A549 (cell line): Measurements from ENCODE around the gene EFCAB14. TPM values are rescaled to one million over a fixed set of nuclear protein-coding genes. Genes with fewer than 3 reads are reported as not detected.

ENCODE experiments used
- ATAC-seq, 2 experiments: fragments of 200-7000 bp in 1 of 2; fragments of >200 bp in 1 of 2; cut with Nextera tagmentation in 1 of 2; cut with Tn5 transposase in 1 of 2; 3 replicates each; pipeline versions ENCODE4 v1.8.0 to v1.9.1; 2018 to 2020; ENCODE audit warnings: mild to moderate bottlenecking in 1 of 2, moderate library complexity in 1 of 2
- CTCF ChIA-PET: fragments of 300-600 bp; sonication (Branson Sonifier 250); formaldehyde crosslinking; extraction: SDS; loops from one replicate; lab custom pipeline; 2021; ENCODE audit warnings: antibody characterized with exemption, inconsistent platforms; lab: Yijun Ruan, JAX
- POLR2A ChIA-PET: fragments of 350-600 bp; formaldehyde crosslinking; extraction: SDS; loops from one replicate; lab custom pipeline; 2021; ENCODE audit warnings: antibody characterized with exemption, inconsistent platforms; lab: Yijun Ruan, JAX
- DNase-seq, 2 experiments: peaks; one replicate each; pipeline versions ENCODE4 v3.0.0 to v3.0.0-alpha.2; 2011 to 2016; ENCODE audit warnings: low read depth in 1 of 2, low spot score in 1 of 2
- FAIRE-seq: peaks from 2 replicates; lab custom pipeline; 2011; peaks lifted over from hg19 to GRCh38; lab: Jason Lieb, UNC
- H3K27ac ChIP-seq, 2 experiments: fragments of >200 bp; sonication (Bioruptor Twin); formaldehyde crosslinking; 3 replicates each; pipeline ENCODE4 v1.5.1; 2016 to 2017
- H3K4me1 ChIP-seq: fragments of >200 bp; sonication (Bioruptor Twin); formaldehyde crosslinking; 3 replicates; pipeline ENCODE4 v1.6.1; 2016
- H3K4me2 ChIP-seq: fragments of >200 bp; sonication (Bioruptor Twin); formaldehyde crosslinking; 3 replicates; pipeline ENCODE4 v1.6.1; 2016
- H3K4me3 ChIP-seq: fragments of >200 bp; sonication (Bioruptor Twin); formaldehyde crosslinking; 3 replicates; pipeline ENCODE4 v1.5.1; 2016
- H3K9me3 ChIP-seq: fragments of >200 bp; sonication (Bioruptor Twin); formaldehyde crosslinking; 3 replicates; pipeline ENCODE4 v1.6.1; 2016
- BHLHE40 ChIP-seq: IDR thresholded peaks from 2 replicates; pipeline ENCODE4 v1.6.1; 2012; ENCODE audit warnings: low read depth, low read length, inconsistent platforms
- CBX2 ChIP-seq: fragments of 200-600 bp; sonication (generic); IDR thresholded peaks from 2 replicates; pipeline ENCODE4 v1.6.1; 2016; ENCODE audit warnings: low read depth, mild to moderate bottlenecking, borderline replicate concordance
- CHD4 ChIP-seq: fragments of 200-600 bp; sonication (generic); IDR thresholded peaks from 2 replicates; pipeline ENCODE4 v1.6.1; 2016; ENCODE audit warnings: antibody characterized with exemption, mild to moderate bottlenecking, borderline replicate concordance
- EHF ChIP-seq: fragments of 250-450 bp; sonication (Bioruptor Pico); IDR thresholded peaks from 2 replicates; pipeline ENCODE4 v1.5.0; 2020; ENCODE audit warnings: mild to moderate bottlenecking
- ELK1 ChIP-seq: fragments of 150-350 bp; IDR thresholded peaks from 2 replicates; pipeline ENCODE4 v1.6.1; 2014; ENCODE audit warnings: low read depth, mild to moderate bottlenecking, low read length
- FOXS1 ChIP-seq: fragments of 250-450 bp; sonication (Bioruptor Pico); IDR thresholded peaks from 2 replicates; pipeline ENCODE4 v1.5.0; 2020; ENCODE audit warnings: mild to moderate bottlenecking, moderate library complexity
- HOXB13 ChIP-seq: fragments of 250-450 bp; sonication (Bioruptor Pico); IDR thresholded peaks from 2 replicates; pipeline ENCODE4 v1.5.0; 2020; ENCODE audit warnings: low read depth, mild to moderate bottlenecking, moderate library complexity
- KDM1A ChIP-seq: fragments of 200-600 bp; sonication (generic); IDR thresholded peaks from 2 replicates; pipeline ENCODE4 v1.6.1; 2016; ENCODE audit warnings: low read depth, mild to moderate bottlenecking
- MYC ChIP-seq: IDR thresholded peaks from 2 replicates; pipeline ENCODE4 v1.6.1; 2012; ENCODE audit warnings: mild to moderate bottlenecking, inconsistent platforms, low read length, improper control_type of control experiment, borderline replicate concordance
- NPAS2 ChIP-seq: fragments of 250-450 bp; sonication (Bioruptor Pico); IDR thresholded peaks from 2 replicates; pipeline ENCODE4 v1.8.0; 2022; ENCODE audit warnings: mild to moderate bottlenecking, moderate library complexity, borderline replicate concordance
- PHF8 ChIP-seq: fragments of 200-600 bp; sonication (generic); IDR thresholded peaks from 2 replicates; pipeline ENCODE4 v1.6.1; 2016; ENCODE audit warnings: low read depth, mild to moderate bottlenecking, antibody characterized with exemption, moderate library complexity, borderline replicate concordance
- POLR2AphosphoS2 ChIP-seq: conservative IDR thresholded peaks from 2 replicates; pipeline ENCODE4 v1.6.1; 2012; ENCODE audit warnings: low read length, improper control_type of control experiment, inconsistent platforms
- RAD21 ChIP-seq, 2 experiments: fragments of >200 bp in 1 of 2; sonication (Bioruptor Twin) in 1 of 2; formaldehyde crosslinking in 1 of 2; IDR thresholded peaks in 1 of 2; conservative IDR thresholded peaks in 1 of 2; 2 replicates in 1 of 2; 3 replicates in 1 of 2; pipeline ENCODE4 v1.6.1; 2012 to 2018; ENCODE audit warnings: inconsistent platforms in 1 of 2
- REST ChIP-seq: fragments of 200-600 bp; sonication (generic); IDR thresholded peaks from 2 replicates; pipeline ENCODE4 v1.6.1; 2016; ENCODE audit warnings: antibody characterized with exemption, mild to moderate bottlenecking, moderate library complexity
- RFX5 ChIP-seq: fragments of 450-650 bp; IDR thresholded peaks from 2 replicates; pipeline ENCODE4 v1.7.1; 2014; ENCODE audit warnings: antibody characterized with exemption, mild to moderate bottlenecking, moderate library complexity
- RNF2 ChIP-seq: fragments of 200-600 bp; sonication (generic); IDR thresholded peaks from 2 replicates; pipeline ENCODE4 v1.6.1; 2016; ENCODE audit warnings: low read depth, mild to moderate bottlenecking, antibody characterized with exemption, moderate library complexity, borderline replicate concordance
- SMC3 ChIP-seq: fragments of >200 bp; sonication (Bioruptor Twin); formaldehyde crosslinking; IDR thresholded peaks from 3 replicates; pipeline ENCODE4 v1.6.1; 2018; ENCODE audit warnings: inconsistent platforms
- ZFP36 ChIP-seq: fragments of 450-650 bp; IDR thresholded peaks from 2 replicates; pipeline ENCODE4 v1.6.1; 2014; ENCODE audit warnings: borderline replicate concordance; ENCODE audit not compliant: partially characterized antibody
- WGBS: methylation state at CpG from one replicate; pipeline ENCODE4 v1.1.6; 2017; ENCODE audit errors: missing lambda C conversion rate; 5-methylcytosine and 5-hydroxymethylcytosine counted together
- polyA plus RNA-seq, 4 experiments: library from polyadenylated mRNA; depleted of rRNA in 3 of 4; stranded (reverse); fragments of >200 nt; fragmentation: RNase III in 1 of 4; extraction: RNeasy Plus Mini Kit Qiagen cat#74134 plus additional on column Dnase treatment in 1 of 4; gene quantifications; 2 replicates in 3 of 4; 3 replicates in 1 of 4; pipeline ENCODE4 v1.2.3, GENCODE V29; 2011 to 2017

EFCAB14 gene
- polyA plus RNA-seq, 2 of the 4 experiments (the other 2 are of a cell fraction), result 18.0 to 41.4 TPM

GRCh38 chr1:46650491-46650890 is 68.4 kb downstream of the EFCAB14 start:
- H3K9me3 ChIP-seq, result peaks cover 9% of the 10 kb centered on the region
- POLR2A ChIA-PET, result no interaction called here
- WGBS, result 89% methylated on average over 3 of the region's 3 CpGs
- CTCF ChIA-PET, result interaction anchor here (0.6 kb wide), 1 partner anchor 719 kb away, joined by 3 read pairs; no protein-coding TSS in a partner anchor
- H3K4me3 ChIP-seq, result no peak overlapping the region
- no peak for TF ChIP-seq RAD21 (conservative IDR thresholded peaks at IDR 0.05 in 1 of 2, IDR thresholded peaks at IDR 0.05 in 1 of 2)
- TF ChIP-seq ELK1, result no peak
- TF ChIP-seq MYC, result no peak
- TF ChIP-seq KDM1A, result no peak
- TF ChIP-seq CHD4, result no peak
- TF ChIP-seq PHF8, result no peak
- no peak for TF ChIP-seq RNF2
- H3K27ac ChIP-seq, result no peak overlapping the region
- peaks cover 15% of the 10 kb centered on the region; the same call in 2 of the 3 replicates for H3K4me1 ChIP-seq
- FAIRE-seq, result no peak
- no peak overlapping the region for H3K4me2 ChIP-seq
- DNase-seq, result no peak
- ATAC-seq, result no peak

GRCh38 chr1:46649764-46650163 is 69.2 kb downstream of the EFCAB14 start:
- ChIA-PET POLR2A (no interaction called here), CTCF (no interaction called here)
- no peak for TF ChIP-seq REST
- no peak for TF ChIP-seq NPAS2 (CRISPR knock-in tag)
- no peak for TF ChIP-seq ZFP36
- TF ChIP-seq FOXS1, result no peak
- no peak for TF ChIP-seq MYC
- TF ChIP-seq POLR2AphosphoS2, result no peak
- no peak for TF ChIP-seq SMC3
- TF ChIP-seq EHF, result no peak
- no peak overlapping the region for H3K4me2 ChIP-seq
- FAIRE-seq (no peak), DNase-seq (no peak), ATAC-seq (no peak)
- 88% methylated on average over 2 of the region's 2 CpGs for WGBS
- no peak overlapping the region for H3K4me3 ChIP-seq
- H3K27ac ChIP-seq, result no peak overlapping the region
- H3K4me1 ChIP-seq, result peaks cover 15% of the 10 kb centered on the region; the same call in 2 of the 3 replicates
- peaks cover 9% of the 10 kb centered on the region for H3K9me3 ChIP-seq

- CTCF ChIA-PET, result no interaction called here
- DNase-seq, result no peak
Observed at GRCh38 chr1:46647611-46648010, 71.3 kb downstream of the EFCAB14 start.

More at GRCh38 chr1:46647611-46648010, 71.3 kb downstream of the EFCAB14 start:
- Histone ChIP-seq H3K4me3 (no peak overlapping the region), H3K9me3 (peaks cover 9% of the 10 kb centered on the region), H3K4me2 (no peak overlapping the region), H3K27ac (no peak overlapping the region), H3K4me1 (peaks cover 21% of the 10 kb centered on the region)
- no peak for TF ChIP-seq HOXB13 (CRISPR knock-in tag)
- TF ChIP-seq RFX5, result no peak
- TF ChIP-seq BHLHE40, result no peak
- TF ChIP-seq RAD21 (conservative IDR thresholded peaks at IDR 0.05 in 1 of 2, IDR thresholded peaks at IDR 0.05 in 1 of 2), result no peak
- TF ChIP-seq CBX2, result no peak
- no peak for TF ChIP-seq SMC3
- FAIRE-seq (no peak), ATAC-seq (no peak)
- POLR2A ChIA-PET, result no interaction called here
- 96% methylated on average over 3 of the region's 3 CpGs for WGBS
